ENCODE measurements around the gene ROBO1.

DNA sequence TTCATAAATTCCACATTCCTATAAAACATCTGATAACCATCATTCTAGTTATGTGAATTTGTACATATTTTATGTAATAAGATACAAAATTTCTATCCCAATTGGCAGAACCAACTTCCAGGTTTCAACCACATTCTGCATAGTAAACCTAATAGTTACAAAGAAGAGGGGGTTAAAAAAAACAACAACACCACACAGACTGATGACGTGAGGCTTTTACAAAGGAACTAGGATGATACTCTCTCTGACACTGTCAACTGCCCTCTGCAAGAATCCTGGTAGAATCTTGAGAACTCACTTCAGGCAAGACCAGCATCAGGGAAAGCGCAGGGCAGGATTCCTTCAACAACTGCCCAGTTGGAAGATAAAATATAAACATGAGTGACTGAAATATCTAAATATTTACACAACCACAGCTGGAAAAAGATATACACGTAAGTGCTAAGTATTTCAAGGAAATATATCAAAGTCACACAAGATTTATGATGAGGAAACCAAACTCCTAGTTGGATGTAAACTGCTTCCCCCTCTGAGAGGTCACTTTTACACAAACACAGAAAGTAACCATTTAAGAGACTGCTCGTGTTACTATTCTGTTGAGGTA, 816.4 kb downstream of the ROBO1 start:
- TF ChIP-seq, protein P1, sequence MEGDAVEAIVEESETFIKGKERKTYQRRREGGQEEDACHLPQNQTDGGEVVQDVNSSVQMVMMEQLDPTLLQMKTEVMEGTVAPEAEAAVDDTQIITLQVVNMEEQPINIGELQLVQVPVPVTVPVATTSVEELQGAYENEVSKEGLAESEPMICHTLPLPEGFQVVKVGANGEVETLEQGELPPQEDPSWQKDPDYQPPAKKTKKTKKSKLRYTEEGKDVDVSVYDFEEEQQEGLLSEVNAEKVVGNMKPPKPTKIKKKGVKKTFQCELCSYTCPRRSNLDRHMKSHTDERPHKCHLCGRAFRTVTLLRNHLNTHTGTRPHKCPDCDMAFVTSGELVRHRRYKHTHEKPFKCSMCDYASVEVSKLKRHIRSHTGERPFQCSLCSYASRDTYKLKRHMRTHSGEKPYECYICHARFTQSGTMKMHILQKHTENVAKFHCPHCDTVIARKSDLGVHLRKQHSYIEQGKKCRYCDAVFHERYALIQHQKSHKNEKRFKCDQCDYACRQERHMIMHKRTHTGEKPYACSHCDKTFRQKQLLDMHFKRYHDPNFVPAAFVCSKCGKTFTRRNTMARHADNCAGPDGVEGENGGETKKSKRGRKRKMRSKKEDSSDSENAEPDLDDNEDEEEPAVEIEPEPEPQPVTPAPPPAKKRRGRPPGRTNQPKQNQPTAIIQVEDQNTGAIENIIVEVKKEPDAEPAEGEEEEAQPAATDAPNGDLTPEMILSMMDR (IDR thresholded peaks at IDR 0.05; ENCODE audit: insufficient read depth, low read length, poor library complexity, severe bottlenecking): no peak
- TF ChIP-seq EZH2phosphoT487 (conservative IDR thresholded peaks at IDR 0.05; ENCODE audit: low read length): no peak
